GM23338 (cell line): ENCODE results near the gene CCDC63. TPM values are rescaled to one million over a fixed set of nuclear protein-coding genes. Genes with fewer than 3 reads are reported as not detected.

Source experiments
- ATAC-seq: fragments of 200-7000 bp; cut with Tn5 transposase; 3 replicates; pipeline ENCODE4 v1.9.1; 2020
- DNase-seq: peaks from one replicate; pipeline ENCODE4 v3.0.0-alpha.2; 2015; ENCODE audit warnings: low spot score
- H2AFZ ChIP-seq: fragments of 200-600 bp; sonication (generic); 2 replicates; pipeline ENCODE4 v1.8.0; 2016; ENCODE audit warnings: antibody characterized with exemption, mild to moderate bottlenecking, moderate library complexity
- H3F3A ChIP-seq: fragments of 200-600 bp; sonication (generic); replicated peaks from 2 replicates; pipeline ENCODE4 v1.8.0; 2017; ENCODE audit warnings: antibody characterized with exemption, mixed run types, low read depth
- H3K27ac ChIP-seq: fragments of 200-600 bp; sonication (generic); 2 replicates; pipeline ENCODE4 v1.6.1; 2016; ENCODE audit warnings: low read depth
- H3K27me3 ChIP-seq: fragments of 200-600 bp; sonication (generic); 2 replicates; pipeline ENCODE4 v1.8.0; 2016; ENCODE audit warnings: mild to moderate bottlenecking, mixed run types, moderate library complexity; ENCODE audit not compliant: insufficient read depth
- H3K36me3 ChIP-seq: fragments of 200-600 bp; sonication (generic); 2 replicates; pipeline ENCODE4 v1.8.0; 2016; ENCODE audit warnings: mild to moderate bottlenecking; ENCODE audit not compliant: insufficient read depth
- H3K4me1 ChIP-seq: fragments of 200-600 bp; sonication (generic); 2 replicates; pipeline ENCODE4 v1.8.0; 2016; ENCODE audit warnings: mild to moderate bottlenecking, moderate library complexity; ENCODE audit not compliant: insufficient read depth
- H3K4me2 ChIP-seq: fragments of 200-600 bp; sonication (generic); 2 replicates; pipeline ENCODE4 v1.7.1; 2017; ENCODE audit warnings: mixed run types
- H3K4me3 ChIP-seq: fragments of 200-600 bp; sonication (generic); 2 replicates; pipeline ENCODE4 v1.6.1; 2016; ENCODE audit warnings: mixed run types
- H3K79me2 ChIP-seq: fragments of 200-600 bp; sonication (generic); replicated peaks from 2 replicates; pipeline ENCODE4 v1.8.0; 2017; ENCODE audit warnings: mild to moderate bottlenecking; ENCODE audit not compliant: insufficient read depth
- H3K9me2 ChIP-seq: fragments of 200-600 bp; sonication (generic); 2 replicates; pipeline ENCODE4 v1.8.0; 2017; ENCODE audit not compliant: insufficient read depth
- H4K20me1 ChIP-seq: fragments of 200-600 bp; sonication (generic); replicated peaks from 2 replicates; pipeline ENCODE4 v1.8.0; 2017; ENCODE audit warnings: mild to moderate bottlenecking; ENCODE audit not compliant: insufficient read depth
- H3K27ac Mint-ChIP-seq: 2 replicates; pipeline ENCODE4 v1.8.0; 2020; ENCODE audit warnings: inconsistent platforms, mild to moderate bottlenecking, moderate library complexity, mixed read lengths
- H3K27me3 Mint-ChIP-seq: 3 replicates; pipeline ENCODE4 v1.8.0; 2022; ENCODE audit warnings: low read depth, mild to moderate bottlenecking, moderate library complexity, mixed read lengths, inconsistent platforms; ENCODE audit not compliant: insufficient read depth, poor library complexity
- H3K36me3 Mint-ChIP-seq: 3 replicates; pipeline ENCODE4 v1.8.0; 2021; ENCODE audit warnings: low read depth, mild to moderate bottlenecking, inconsistent platforms, moderate library complexity, mixed read lengths
- H3K4me1 Mint-ChIP-seq: 3 replicates; pipeline ENCODE4 v1.8.0; 2020; ENCODE audit warnings: mild to moderate bottlenecking, inconsistent platforms, mixed read lengths
- H3K4me3 Mint-ChIP-seq: 3 replicates; pipeline ENCODE4 v1.8.0; 2021; ENCODE audit warnings: moderate library complexity, mild to moderate bottlenecking, inconsistent platforms, mixed read lengths
- H3K9me3 Mint-ChIP-seq: 3 replicates; pipeline ENCODE4 v1.8.0; 2020; ENCODE audit warnings: moderate library complexity, mild to moderate bottlenecking, inconsistent platforms, mixed read lengths
- CREB1 ChIP-seq: fragments of 250-450 bp; sonication (Bioruptor Pico); IDR thresholded peaks from 2 replicates; pipeline ENCODE4 v1.5.0; 2020; ENCODE audit warnings: low read depth, mild to moderate bottlenecking, moderate library complexity
- CTCF ChIP-seq, 2 experiments: fragments of 200-600 bp in 1 of 2; sonication (generic) in 1 of 2; conservative IDR thresholded peaks; 2 replicates each; pipeline versions ENCODE4 v1.5.1 to v1.6.1; 2016 to 2017; ENCODE audit warnings: antibody characterized with exemption in 2 of 2, low read depth in 2 of 2, mild to moderate bottlenecking in 2 of 2, moderate library complexity in 1 of 2
- NANOG ChIP-seq: IDR thresholded peaks from 2 replicates; pipeline ENCODE4 v1.6.1; 2016; ENCODE audit warnings: antibody characterized with exemption, borderline replicate concordance
- ZNF114 ChIP-seq: fragments of 250-450 bp; sonication (Bioruptor Pico); IDR thresholded peaks from 2 replicates; pipeline ENCODE4 v1.5.0; 2020; ENCODE audit warnings: mild to moderate bottlenecking, moderate library complexity
- polyA plus RNA-seq: library from polyadenylated mRNA; unstranded; fragments of >200 nt; fragmentation: Nextera tagmentation; extraction: Ambion mirVana; gene quantifications from 2 replicates; pipeline ENCODE4 v1.2.1, GENCODE V29; 2016
- total RNA-seq: library from RNA; depleted of rRNA; stranded (reverse); fragments of >200 nt; shearing (Covaris generic); gene quantifications from 2 replicates; pipeline ENCODE4 v1.2.3, GENCODE V29; 2014
- TF ChIP-seq, protein P1 (sequence below): fragments of 250-450 bp; sonication (Bioruptor Pico); IDR thresholded peaks from 2 replicates; pipeline ENCODE4 v1.5.0; 2020; ENCODE audit warnings: mild to moderate bottlenecking, moderate library complexity

Gene CCDC63
- total and polyA plus RNA-seq, 2 experiments from 2014 or later = 1.8 TPM; not detected in 1

- Mint-ChIP-seq H3K27me3 (peaks cover 5% of the 10 kb centered on the region), H3K36me3 (no peaks in the 10 kb centered on the region), H3K9me3 (no peaks in the 10 kb centered on the region), H3K4me1 (peaks cover 13% of the 10 kb centered on the region), H3K4me3 (no peak overlapping the region), H3K27ac (no peak overlapping the region)
- H2AFZ ChIP-seq = no peak overlapping the region
- H3K79me2 ChIP-seq = no peaks in the 10 kb centered on the region
- H4K20me1 ChIP-seq = no peaks in the 10 kb centered on the region
- H3K9me2 ChIP-seq = no peaks in the 10 kb centered on the region
- no peak for DNase-seq
- H3K4me2 ChIP-seq = no peak overlapping the region
- H3F3A ChIP-seq = no peaks in the 10 kb centered on the region
- no peak for TF ChIP-seq CREB1 (CRISPR knock-in tag)
- TF ChIP-seq, protein P1, sequence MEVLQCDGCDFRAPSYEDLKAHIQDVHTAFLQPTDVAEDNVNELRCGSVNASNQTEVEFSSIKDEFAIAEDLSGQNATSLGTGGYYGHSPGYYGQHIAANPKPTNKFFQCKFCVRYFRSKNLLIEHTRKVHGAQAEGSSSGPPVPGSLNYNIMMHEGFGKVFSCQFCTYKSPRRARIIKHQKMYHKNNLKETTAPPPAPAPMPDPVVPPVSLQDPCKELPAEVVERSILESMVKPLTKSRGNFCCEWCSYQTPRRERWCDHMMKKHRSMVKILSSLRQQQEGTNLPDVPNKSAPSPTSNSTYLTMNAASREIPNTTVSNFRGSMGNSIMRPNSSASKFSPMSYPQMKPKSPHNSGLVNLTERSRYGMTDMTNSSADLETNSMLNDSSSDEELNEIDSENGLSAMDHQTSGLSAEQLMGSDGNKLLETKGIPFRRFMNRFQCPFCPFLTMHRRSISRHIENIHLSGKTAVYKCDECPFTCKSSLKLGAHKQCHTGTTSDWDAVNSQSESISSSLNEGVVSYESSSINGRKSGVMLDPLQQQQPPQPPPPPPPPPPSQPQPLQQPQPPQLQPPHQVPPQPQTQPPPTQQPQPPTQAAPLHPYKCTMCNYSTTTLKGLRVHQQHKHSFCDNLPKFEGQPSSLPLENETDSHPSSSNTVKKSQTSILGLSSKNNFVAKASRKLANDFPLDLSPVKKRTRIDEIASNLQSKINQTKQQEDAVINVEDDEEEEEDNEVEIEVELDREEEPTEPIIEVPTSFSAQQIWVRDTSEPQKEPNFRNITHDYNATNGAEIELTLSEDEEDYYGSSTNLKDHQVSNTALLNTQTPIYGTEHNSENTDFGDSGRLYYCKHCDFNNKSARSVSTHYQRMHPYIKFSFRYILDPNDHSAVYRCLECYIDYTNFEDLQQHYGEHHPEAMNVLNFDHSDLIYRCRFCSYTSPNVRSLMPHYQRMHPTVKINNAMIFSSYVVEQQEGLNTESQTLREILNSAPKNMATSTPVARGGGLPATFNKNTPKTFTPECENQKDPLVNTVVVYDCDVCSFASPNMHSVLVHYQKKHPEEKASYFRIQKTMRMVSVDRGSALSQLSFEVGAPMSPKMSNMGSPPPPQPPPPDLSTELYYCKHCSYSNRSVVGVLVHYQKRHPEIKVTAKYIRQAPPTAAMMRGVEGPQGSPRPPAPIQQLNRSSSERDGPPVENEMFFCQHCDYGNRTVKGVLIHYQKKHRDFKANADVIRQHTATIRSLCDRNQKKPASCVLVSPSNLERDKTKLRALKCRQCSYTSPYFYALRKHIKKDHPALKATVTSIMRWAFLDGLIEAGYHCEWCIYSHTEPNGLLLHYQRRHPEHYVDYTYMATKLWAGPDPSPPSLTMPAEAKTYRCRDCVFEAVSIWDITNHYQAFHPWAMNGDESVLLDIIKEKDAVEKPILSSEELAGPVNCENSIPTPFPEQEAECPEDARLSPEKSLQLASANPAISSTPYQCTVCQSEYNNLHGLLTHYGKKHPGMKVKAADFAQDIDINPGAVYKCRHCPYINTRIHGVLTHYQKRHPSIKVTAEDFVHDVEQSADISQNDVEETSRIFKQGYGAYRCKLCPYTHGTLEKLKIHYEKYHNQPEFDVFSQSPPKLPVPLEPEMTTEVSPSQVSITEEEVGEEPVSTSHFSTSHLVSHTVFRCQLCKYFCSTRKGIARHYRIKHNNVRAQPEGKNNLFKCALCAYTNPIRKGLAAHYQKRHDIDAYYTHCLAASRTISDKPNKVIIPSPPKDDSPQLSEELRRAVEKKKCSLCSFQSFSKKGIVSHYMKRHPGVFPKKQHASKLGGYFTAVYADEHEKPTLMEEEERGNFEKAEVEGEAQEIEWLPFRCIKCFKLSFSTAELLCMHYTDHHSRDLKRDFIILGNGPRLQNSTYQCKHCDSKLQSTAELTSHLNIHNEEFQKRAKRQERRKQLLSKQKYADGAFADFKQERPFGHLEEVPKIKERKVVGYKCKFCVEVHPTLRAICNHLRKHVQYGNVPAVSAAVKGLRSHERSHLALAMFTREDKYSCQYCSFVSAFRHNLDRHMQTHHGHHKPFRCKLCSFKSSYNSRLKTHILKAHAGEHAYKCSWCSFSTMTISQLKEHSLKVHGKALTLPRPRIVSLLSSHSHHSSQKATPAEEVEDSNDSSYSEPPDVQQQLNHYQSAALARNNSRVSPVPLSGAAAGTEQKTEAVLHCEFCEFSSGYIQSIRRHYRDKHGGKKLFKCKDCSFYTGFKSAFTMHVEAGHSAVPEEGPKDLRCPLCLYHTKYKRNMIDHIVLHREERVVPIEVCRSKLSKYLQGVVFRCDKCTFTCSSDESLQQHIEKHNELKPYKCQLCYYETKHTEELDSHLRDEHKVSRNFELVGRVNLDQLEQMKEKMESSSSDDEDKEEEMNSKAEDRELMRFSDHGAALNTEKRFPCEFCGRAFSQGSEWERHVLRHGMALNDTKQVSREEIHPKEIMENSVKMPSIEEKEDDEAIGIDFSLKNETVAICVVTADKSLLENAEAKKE (CRISPR knock-in tag) = no peak
- no peaks in the 10 kb centered on the region for H3K36me3 ChIP-seq
- no peak overlapping the region for H3K27ac ChIP-seq
- H3K4me3 ChIP-seq = no peak overlapping the region
- no peaks in the 10 kb centered on the region for H3K27me3 ChIP-seq
- ATAC-seq = no peak
- H3K4me1 ChIP-seq = peaks cover 8% of the 10 kb centered on the region; the same call in 1 of the 2 replicates
Measured at GRCh38 chr12:110913119-110914056, 66.6 kb downstream of the CCDC63 start.

DNA sequence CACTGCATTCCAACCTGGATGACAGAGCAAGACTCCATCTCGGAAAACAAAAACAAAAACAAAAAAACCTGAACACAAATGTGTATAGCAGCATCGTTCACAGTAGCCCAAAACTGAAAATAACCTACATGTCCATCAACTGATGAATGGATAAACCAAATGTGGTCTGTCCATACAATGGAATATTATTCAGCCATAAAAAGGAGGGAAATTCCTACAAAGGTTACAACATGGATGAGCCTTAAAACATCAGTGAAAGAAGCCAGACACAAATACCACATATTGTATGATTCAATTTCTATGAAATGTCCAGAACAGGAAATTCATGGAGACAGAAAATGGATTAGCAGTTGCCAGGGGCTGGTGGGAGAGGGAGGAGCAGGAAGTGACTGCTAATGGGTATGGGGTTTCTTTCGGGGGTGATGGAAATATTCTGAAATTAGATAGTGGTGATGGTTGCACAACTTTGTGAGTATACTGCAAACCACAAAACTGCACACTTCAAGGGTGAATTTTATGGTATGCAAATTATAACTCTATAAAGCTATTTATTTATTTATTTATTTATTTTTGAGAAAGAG lies 69.6 kb downstream of the CCDC63 start:
- no peaks in the 10 kb centered on the region for H4K20me1 ChIP-seq
- Mint-ChIP-seq H3K9me3 (no peaks in the 10 kb centered on the region), H3K4me3 (no peak overlapping the region), H3K4me1 (peaks cover 26% of the 10 kb centered on the region), H3K27ac (no peak overlapping the region), H3K36me3 (no peaks in the 10 kb centered on the region), H3K27me3 (peaks cover 14% of the 10 kb centered on the region)
- no peaks in the 10 kb centered on the region for H3K36me3 ChIP-seq
- no peak overlapping the region for H3K27ac ChIP-seq
- H3K4me2 ChIP-seq = no peak overlapping the region
- H3K4me1 ChIP-seq = peaks cover 20% of the 10 kb centered on the region; the same call in 1 of the 2 replicates
- H2AFZ ChIP-seq = no peak overlapping the region
- no peaks in the 10 kb centered on the region for H3K27me3 ChIP-seq
- H3K79me2 ChIP-seq = no peaks in the 10 kb centered on the region
- DNase-seq (no peak), ATAC-seq (no peak)
- H3K9me2 ChIP-seq = no peaks in the 10 kb centered on the region
- H3F3A ChIP-seq = no peaks in the 10 kb centered on the region
- H3K4me3 ChIP-seq = no peak overlapping the region
- TF ChIP-seq CTCF (conservative IDR thresholded peaks at IDR 0.05; ENCODE audit: low read depth in 2 of 2) (no peak), ZNF114 (no peak), NANOG (no peak)
